Large intestine (tissue), 3 donors: ENCODE data around the gene PDZRN3. TPM values are rescaled to one million over a fixed set of nuclear protein-coding genes. Genes with fewer than 3 reads are reported as not detected.

Source experiments
- DNase-seq, 2 donors: peaks; one replicate each; pipeline versions ENCODE4 v3.0.0 to v3.0.0-alpha.2; 2013
- H3K27ac ChIP-seq: one replicate; pipeline ENCODE4 v1.5.1; 2013; ENCODE audit warnings: low read length
- H3K27me3 ChIP-seq: 2 replicates; pipeline ENCODE4 v1.6.1; 2013; ENCODE audit warnings: low read length; ENCODE audit not compliant: control insufficient read depth, insufficient read depth
- H3K36me3 ChIP-seq: 2 replicates; pipeline ENCODE4 v1.6.1; 2013; ENCODE audit warnings: low read length; ENCODE audit not compliant: control insufficient read depth, insufficient read depth
- H3K4me1 ChIP-seq: one replicate; pipeline ENCODE4 v1.6.1; 2013; ENCODE audit warnings: low read length; ENCODE audit not compliant: control insufficient read depth, insufficient read depth
- H3K4me3 ChIP-seq: one replicate; pipeline ENCODE4 v1.5.1; 2013; ENCODE audit warnings: low read length
- H3K9me3 ChIP-seq: one replicate; pipeline ENCODE4 v1.6.1; 2013; ENCODE audit warnings: mild to moderate bottlenecking, low read depth, low read length, moderate library complexity; ENCODE audit not compliant: control insufficient read depth
- WGBS: methylation state at CpG from one replicate; pipeline ENCODE4 v1.1.5; 2013; ENCODE audit warnings: low lambda C conversion rate; ENCODE audit not compliant: insufficient coverage; 5-methylcytosine and 5-hydroxymethylcytosine counted together
- polyA plus RNA-seq: library from polyadenylated mRNA; unstranded; fragments of 120-200 nt; gene quantifications from one replicate; pipeline ENCODE4 v1.2.1, GENCODE V29; 2013

Gene PDZRN3
- polyA plus RNA-seq, 1 donor = 40.7 TPM

- Histone ChIP-seq H3K4me3 (no peak overlapping the region), H3K27ac (peak overlapping the region; percentile 43), H3K9me3 (no peaks in the 10 kb centered on the region), H3K4me1 (peaks cover 25% of the 10 kb centered on the region), H3K36me3 (no peaks in the 10 kb centered on the region), H3K27me3 (no peaks in the 10 kb centered on the region)
- WGBS = no CpG with 5 or more reads among the region's 4 CpGs
- peak; percentile 65 to 90 for DNase-seq
Measured at GRCh38 chr3:73448761-73449301, 175.9 kb downstream of the PDZRN3 start.

DNA sequence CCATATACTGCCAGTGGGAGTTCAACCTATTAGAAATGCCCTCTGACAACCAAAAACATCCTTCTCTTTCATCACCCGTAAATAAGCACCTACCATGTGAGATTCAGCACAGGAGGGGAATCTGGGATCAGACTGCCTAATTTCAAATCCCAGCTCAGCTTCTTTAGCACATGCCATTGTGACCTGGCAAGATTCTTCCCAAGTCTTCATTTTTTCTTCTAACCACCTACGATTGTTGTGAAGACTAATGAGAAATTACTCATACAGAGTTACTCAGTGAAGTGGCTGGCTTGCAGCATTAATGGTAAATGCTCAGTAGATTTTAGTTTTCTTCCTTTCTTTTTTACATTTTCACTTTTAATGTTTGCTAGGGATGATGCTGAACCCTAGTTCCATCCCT is 176.7 kb downstream of the PDZRN3 start:
- Histone ChIP-seq H3K36me3 (no peaks in the 10 kb centered on the region), H3K27me3 (no peaks in the 10 kb centered on the region), H3K9me3 (no peaks in the 10 kb centered on the region), H3K27ac (no peak overlapping the region), H3K4me3 (no peak overlapping the region), H3K4me1 (peaks cover 25% of the 10 kb centered on the region)
- no CpG with 5 or more reads among the region's 2 CpGs for WGBS
- DNase-seq = no peak

DNA sequence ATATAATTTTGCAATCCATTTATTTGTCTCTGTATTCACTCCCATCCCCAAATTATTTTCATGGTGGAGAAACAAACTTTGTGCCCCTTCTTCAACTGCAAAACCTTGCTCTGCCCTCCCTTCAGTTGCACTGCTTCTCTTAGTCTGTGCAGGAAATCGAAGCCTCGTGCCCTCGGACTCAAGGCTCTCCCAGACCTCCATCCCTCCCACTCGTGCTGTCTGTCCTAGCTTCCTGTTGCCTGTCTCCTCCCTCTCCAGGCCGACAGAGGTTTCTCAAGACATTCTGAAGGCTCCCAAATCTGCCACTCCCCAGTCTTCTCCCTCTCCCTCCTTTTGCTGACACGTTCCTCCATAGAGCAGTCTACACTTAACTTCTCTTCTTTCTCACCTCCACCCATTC is 177.6 kb downstream of the PDZRN3 start:
- no peak overlapping the region for H3K27ac ChIP-seq
- no peaks in the 10 kb centered on the region for H3K27me3 ChIP-seq
- WGBS = 96% methylated on average over 3 of the region's 6 CpGs
- no peaks in the 10 kb centered on the region for H3K9me3 ChIP-seq
- no peaks in the 10 kb centered on the region for H3K36me3 ChIP-seq
- no peak for DNase-seq
- no peak overlapping the region for H3K4me3 ChIP-seq
- H3K4me1 ChIP-seq = peaks cover 24% of the 10 kb centered on the region

DNA sequence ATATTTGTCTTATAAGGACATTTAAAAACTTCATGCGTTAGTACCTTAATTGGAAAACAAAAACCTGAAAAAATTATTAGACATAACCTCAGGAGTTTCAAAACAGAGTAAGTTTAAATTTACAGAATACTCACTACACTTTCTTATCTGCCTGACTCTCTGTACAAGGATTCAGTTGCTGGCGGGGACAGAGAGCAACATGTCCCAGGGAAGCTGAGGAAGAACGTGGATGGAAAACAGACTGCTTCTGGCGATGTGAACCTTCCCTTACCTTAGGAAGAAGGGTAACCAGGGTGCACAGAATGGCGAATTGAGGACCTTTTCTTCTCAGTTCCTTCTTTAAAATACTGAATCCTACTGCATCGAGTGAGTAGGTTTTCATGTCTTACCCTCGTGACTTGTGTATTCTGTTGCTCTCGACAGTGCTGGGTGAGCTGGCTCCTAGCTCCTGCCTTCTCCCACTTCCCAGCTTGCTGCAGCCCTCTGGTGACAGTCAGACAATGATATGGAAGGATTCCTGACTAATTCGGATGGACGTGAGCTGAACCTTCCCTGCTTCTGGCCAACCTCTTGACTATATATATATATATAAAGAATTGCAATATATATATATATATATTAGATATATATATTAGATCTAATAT is 178.2 kb downstream of the PDZRN3 start:
- Histone ChIP-seq H3K27ac (no peak overlapping the region), H3K4me1 (peaks cover 20% of the 10 kb centered on the region), H3K4me3 (no peak overlapping the region), H3K36me3 (no peaks in the 10 kb centered on the region), H3K9me3 (no peaks in the 10 kb centered on the region), H3K27me3 (no peaks in the 10 kb centered on the region)
- WGBS = no CpG with 5 or more reads among the region's 10 CpGs
- DNase-seq = no peak

GRCh38 chr3:73442886-73443285 is 181.9 kb downstream of the PDZRN3 start:
- H3K27ac ChIP-seq = no peak overlapping the region
- no peak overlapping the region for H3K4me3 ChIP-seq
- H3K4me1 ChIP-seq = no peaks in the 10 kb centered on the region
- DNase-seq = no peak
- H3K9me3 ChIP-seq = no peaks in the 10 kb centered on the region
- H3K27me3 ChIP-seq = no peaks in the 10 kb centered on the region
- no peaks in the 10 kb centered on the region for H3K36me3 ChIP-seq
- no CpG with 5 or more reads among the region's 7 CpGs for WGBS

DNA sequence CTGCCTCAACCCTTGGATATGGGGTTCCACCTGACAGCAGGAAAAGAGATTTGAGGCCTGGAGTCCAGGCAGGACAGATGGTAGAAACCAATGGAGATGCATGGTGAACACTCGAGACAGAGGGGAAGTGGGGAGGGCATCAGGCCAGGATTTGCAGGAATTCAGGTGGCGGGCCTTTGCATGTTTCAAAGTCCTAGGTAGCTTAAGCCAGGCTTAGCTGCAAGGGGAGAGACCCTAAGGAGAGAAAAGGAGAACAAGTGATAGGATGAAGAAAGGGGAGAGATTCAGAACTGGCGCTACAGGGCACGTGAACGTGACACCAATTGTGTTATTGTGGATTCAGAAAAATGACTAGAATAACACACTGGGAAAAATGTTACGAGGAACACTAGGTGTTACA is 182.6 kb downstream of the PDZRN3 start:
- 98% methylated on average over 4 of the region's 6 CpGs for WGBS
- H3K4me3 ChIP-seq = no peak overlapping the region
- no peaks in the 10 kb centered on the region for H3K27me3 ChIP-seq
- H3K9me3 ChIP-seq = no peaks in the 10 kb centered on the region
- H3K4me1 ChIP-seq = no peaks in the 10 kb centered on the region
- no peak overlapping the region for H3K27ac ChIP-seq
- no peaks in the 10 kb centered on the region for H3K36me3 ChIP-seq
- no peak for DNase-seq

DNA sequence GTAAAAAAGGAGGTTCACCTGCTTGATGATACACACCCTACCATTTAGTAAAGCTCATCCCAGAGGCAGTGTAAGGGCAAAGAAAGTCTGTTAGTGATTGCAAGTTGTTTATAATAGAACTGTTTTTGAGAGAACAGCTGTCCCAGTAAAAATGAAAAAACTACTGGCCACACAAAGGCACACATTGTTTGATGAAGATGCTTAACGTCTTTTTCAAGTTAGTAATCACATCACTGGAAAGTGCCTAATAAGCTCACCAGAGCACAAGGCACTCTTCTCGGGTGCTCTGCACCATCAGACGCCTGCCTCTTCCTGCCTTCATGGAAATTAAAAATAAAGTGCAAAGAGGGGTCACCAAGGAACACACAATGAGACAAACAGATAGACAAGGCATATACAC is 186.9 kb downstream of the PDZRN3 start:
- no peaks in the 10 kb centered on the region for H3K9me3 ChIP-seq
- no peaks in the 10 kb centered on the region for H3K27me3 ChIP-seq
- peaks cover 3% of the 10 kb centered on the region for H3K4me1 ChIP-seq
- no peaks in the 10 kb centered on the region for H3K36me3 ChIP-seq
- no peak overlapping the region for H3K4me3 ChIP-seq
- no peak overlapping the region for H3K27ac ChIP-seq
- no peak for DNase-seq
- WGBS = no CpG with 5 or more reads among the region's 3 CpGs

DNA sequence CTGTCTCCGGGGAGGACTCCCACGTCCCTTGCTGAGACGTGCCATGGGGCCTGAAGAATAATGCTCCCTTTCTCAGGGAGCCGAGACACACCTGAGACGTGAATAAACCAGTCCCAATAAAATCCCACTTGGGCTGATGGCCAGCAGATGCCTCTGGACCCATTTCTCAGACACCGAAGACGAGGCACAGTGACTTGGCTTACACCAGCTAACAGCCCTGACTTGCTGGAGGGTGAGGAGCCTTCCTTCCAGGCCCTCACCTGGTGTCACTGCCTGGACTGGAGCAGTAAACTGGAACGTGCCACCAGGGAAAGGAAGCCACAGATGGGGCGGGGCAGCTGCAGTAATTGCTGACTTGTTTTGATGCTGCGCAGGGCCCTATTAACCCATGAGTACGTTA is 189.7 kb downstream of the PDZRN3 start:
- no peak overlapping the region for H3K4me3 ChIP-seq
- no CpG with 5 or more reads among the region's 11 CpGs for WGBS

DNA sequence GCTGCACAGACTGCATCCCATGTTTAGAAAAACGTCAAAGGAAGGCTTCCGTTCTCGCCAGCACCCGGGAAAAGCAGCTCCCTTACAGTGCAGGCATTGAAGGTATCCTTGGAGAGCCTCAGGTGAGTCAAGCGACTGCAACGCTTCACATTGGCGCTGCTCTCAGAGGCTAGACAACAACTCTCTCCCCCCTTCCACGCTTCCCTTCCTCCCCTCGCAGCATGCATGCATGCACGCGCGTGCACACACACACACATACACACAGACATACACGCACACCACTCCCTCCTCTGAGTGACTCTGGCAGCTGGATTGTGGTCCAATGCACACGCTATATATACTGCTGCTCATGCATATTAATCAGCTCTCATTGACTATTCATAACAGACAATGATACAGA is 191.1 kb downstream of the PDZRN3 start:
- WGBS = no CpG with 5 or more reads among the region's 14 CpGs
- DNase-seq = peak in 1 of 2 donors; percentile 36
- Histone ChIP-seq H3K9me3 (no peaks in the 10 kb centered on the region), H3K4me3 (peak overlapping the region; percentile 22), H3K4me1 (peaks cover 3% of the 10 kb centered on the region), H3K27me3 (no peaks in the 10 kb centered on the region), H3K36me3 (no peaks in the 10 kb centered on the region), H3K27ac (no peak overlapping the region)

More for the DNA sequence above, 189.7 kb downstream of the PDZRN3 start:
- Histone ChIP-seq H3K4me1 (peaks cover 3% of the 10 kb centered on the region), H3K9me3 (no peaks in the 10 kb centered on the region), H3K36me3 (no peaks in the 10 kb centered on the region), H3K27me3 (no peaks in the 10 kb centered on the region), H3K27ac (no peak overlapping the region)
- no peak for DNase-seq

GRCh38 chr3:73433079-73433478 is 191.7 kb downstream of the PDZRN3 start:
- no peak for DNase-seq
- Histone ChIP-seq H3K36me3 (no peaks in the 10 kb centered on the region), H3K4me1 (peaks cover 3% of the 10 kb centered on the region), H3K9me3 (no peaks in the 10 kb centered on the region), H3K27ac (no peak overlapping the region), H3K27me3 (no peaks in the 10 kb centered on the region), H3K4me3 (peak overlapping the region; percentile 22)
- whole genome bisulfite sequencing = no CpG with 5 or more reads among the region's 2 CpGs

- peak overlapping the region; percentile 22 for H3K4me3 ChIP-seq
- H3K27ac ChIP-seq = no peak overlapping the region
- no peaks in the 10 kb centered on the region for H3K27me3 ChIP-seq
- H3K9me3 ChIP-seq = no peaks in the 10 kb centered on the region
- no peak for DNase-seq
- H3K4me1 ChIP-seq = peaks cover 3% of the 10 kb centered on the region
- WGBS = 83% methylated on average over 1 of the region's 1 CpG
- no peaks in the 10 kb centered on the region for H3K36me3 ChIP-seq
Measured at GRCh38 chr3:73432706-73433032, 192.1 kb downstream of the PDZRN3 start.
